HUES48 (cell line): ENCODE measurements around the gene FNIP1.

Source experiments
- H3K27ac ChIP-seq: one replicate; pipeline ENCODE4 v1.7.0; 2013; ENCODE audit warnings: low read depth, low read length, inconsistent platforms
- H3K27me3 ChIP-seq: 2 replicates; pipeline ENCODE4 v1.6.1; 2013; ENCODE audit warnings: mild to moderate bottlenecking, low read length; ENCODE audit not compliant: control insufficient read depth, insufficient read depth
- H3K36me3 ChIP-seq: 2 replicates; pipeline ENCODE4 v1.6.1; 2013; ENCODE audit warnings: low read length; ENCODE audit not compliant: control insufficient read depth, insufficient read depth
- H3K4me1 ChIP-seq: 2 replicates; pipeline ENCODE4 v1.6.1; 2013; ENCODE audit warnings: mild to moderate bottlenecking, low read length; ENCODE audit not compliant: control insufficient read depth, insufficient read depth
- H3K4me3 ChIP-seq: 2 replicates; pipeline ENCODE4 v1.5.1; 2013; ENCODE audit warnings: mild to moderate bottlenecking, low read depth, low read length
- H3K9ac ChIP-seq: 2 replicates; pipeline ENCODE4 v1.6.1; 2013; ENCODE audit warnings: mild to moderate bottlenecking, low read depth, low read length, moderate library complexity
- H3K9me3 ChIP-seq: 2 replicates; pipeline ENCODE4 v1.6.1; 2013; ENCODE audit warnings: low read length; ENCODE audit not compliant: control insufficient read depth, insufficient read depth

FNIP1 gene

DNA sequence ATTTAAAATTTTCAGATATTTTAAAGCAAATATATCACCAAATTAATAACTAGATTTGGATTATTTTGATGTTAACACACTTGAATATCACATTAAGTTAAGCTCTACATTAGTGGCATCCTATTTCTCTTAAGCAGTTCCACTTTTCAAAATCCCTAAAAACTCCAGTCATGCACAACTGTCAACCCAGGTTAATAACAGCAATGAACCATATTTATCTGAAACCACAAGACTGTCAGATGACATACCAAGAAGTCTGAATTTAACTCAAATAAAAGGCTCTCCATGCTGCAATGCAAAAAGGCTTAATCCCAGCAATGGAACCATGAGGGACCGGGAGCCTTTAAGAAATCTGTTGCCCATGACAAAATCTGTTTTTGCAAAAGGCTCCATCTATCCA lies 27.5 kb downstream of the FNIP1 start:
- Histone ChIP-seq H3K9me3 (no peaks in the 10 kb centered on the region), H3K4me3 (no peak overlapping the region), H3K9ac (no peak overlapping the region), H3K4me1 (no peaks in the 10 kb centered on the region), H3K27ac (no peak overlapping the region), H3K36me3 (no peaks in the 10 kb centered on the region), H3K27me3 (no peaks in the 10 kb centered on the region)

DNA sequence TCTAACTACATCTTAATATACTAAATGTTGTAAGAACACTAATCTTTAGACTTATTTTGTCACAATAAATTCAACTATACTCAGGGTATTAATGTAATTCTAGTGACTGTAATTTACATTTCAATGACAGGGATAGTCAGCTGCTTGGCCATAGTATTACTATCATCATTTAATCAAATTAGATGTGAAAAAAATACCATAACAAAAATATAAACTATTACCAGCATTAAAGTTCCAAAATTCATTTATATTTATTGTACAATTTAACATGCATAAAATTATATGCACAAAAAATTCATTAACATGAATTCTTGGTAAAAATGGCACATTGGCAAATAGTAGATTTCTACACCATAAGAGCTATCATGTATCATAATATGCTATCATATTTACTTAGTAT lies 28.9 kb downstream of the FNIP1 start:
- no peaks in the 10 kb centered on the region for H3K27me3 ChIP-seq
- no peaks in the 10 kb centered on the region for H3K36me3 ChIP-seq
- H3K4me3 ChIP-seq, result no peak overlapping the region
- H3K9me3 ChIP-seq, result no peaks in the 10 kb centered on the region
- H3K27ac ChIP-seq, result no peak overlapping the region
- H3K4me1 ChIP-seq, result no peaks in the 10 kb centered on the region
- no peak overlapping the region for H3K9ac ChIP-seq

DNA sequence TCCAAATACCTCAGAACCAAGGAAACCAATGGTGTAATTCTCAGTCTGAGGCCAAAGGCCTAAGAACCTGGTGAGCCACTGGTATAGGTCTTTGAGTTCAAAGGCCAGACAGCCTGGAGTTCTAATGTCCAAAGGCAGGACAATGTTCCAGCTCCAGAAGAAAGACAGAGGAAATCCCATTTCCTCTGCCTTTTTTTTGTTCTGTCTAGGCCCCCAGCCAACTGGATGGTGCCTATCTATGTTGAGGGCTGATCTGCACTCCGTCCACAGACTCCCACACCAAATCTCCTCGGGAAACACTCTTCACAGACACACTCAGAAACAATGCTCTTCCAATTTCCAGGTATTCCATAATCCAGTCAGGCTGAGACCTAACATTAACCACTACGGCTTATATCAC lies 30.1 kb downstream of the FNIP1 start:
- no peaks in the 10 kb centered on the region for H3K36me3 ChIP-seq
- H3K9me3 ChIP-seq, result no peaks in the 10 kb centered on the region
- H3K4me3 ChIP-seq, result no peak overlapping the region
- no peak overlapping the region for H3K27ac ChIP-seq
- H3K4me1 ChIP-seq, result no peaks in the 10 kb centered on the region
- H3K9ac ChIP-seq, result no peak overlapping the region
- no peaks in the 10 kb centered on the region for H3K27me3 ChIP-seq

DNA sequence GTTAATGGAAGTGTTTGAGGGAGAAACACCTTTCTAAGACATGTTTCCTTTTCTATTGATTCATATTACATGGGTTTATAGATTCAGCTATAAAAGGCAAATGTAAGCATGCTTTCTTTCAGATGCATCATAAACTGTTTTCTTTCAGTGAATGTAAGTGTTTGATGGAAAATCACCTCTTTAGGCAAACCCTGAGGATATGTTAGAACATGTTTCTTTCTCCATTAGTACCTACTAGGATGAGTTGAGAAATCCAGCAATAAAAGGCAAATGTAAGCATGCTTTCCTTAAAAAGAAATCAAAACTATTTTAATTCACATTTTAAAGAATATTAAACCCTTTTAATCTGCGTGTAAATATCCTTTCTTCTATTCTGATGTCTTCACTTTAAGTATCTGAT lies 31.6 kb downstream of the FNIP1 start:
- no peaks in the 10 kb centered on the region for H3K4me1 ChIP-seq
- no peaks in the 10 kb centered on the region for H3K27me3 ChIP-seq
- H3K4me3 ChIP-seq, result no peak overlapping the region
- no peak overlapping the region for H3K27ac ChIP-seq
- H3K9ac ChIP-seq, result no peak overlapping the region
- no peaks in the 10 kb centered on the region for H3K36me3 ChIP-seq
- H3K9me3 ChIP-seq, result no peaks in the 10 kb centered on the region

DNA sequence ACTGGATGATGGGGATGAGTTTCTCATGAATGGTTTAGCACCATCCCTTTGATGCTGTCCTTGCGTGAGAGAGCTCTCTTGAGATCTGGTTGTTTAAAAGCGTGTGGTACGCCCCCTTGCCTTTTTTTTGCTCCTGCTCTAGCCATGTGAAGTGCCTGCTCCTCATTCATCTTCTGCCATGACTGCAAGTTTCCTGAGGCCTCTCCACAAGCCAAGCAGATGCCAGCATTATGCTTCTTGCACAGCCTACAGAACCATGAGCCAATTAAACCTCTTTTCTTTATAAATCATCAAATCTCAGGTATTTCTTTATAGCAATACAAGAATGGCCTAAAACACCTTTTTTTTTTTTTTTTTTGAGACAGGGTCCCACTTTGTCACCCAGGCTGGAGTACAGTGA lies 32.8 kb downstream of the FNIP1 start:
- Histone ChIP-seq H3K9ac (no peak overlapping the region), H3K27me3 (no peaks in the 10 kb centered on the region), H3K9me3 (no peaks in the 10 kb centered on the region), H3K4me3 (no peak overlapping the region), H3K4me1 (no peaks in the 10 kb centered on the region), H3K27ac (no peak overlapping the region), H3K36me3 (no peaks in the 10 kb centered on the region)

DNA sequence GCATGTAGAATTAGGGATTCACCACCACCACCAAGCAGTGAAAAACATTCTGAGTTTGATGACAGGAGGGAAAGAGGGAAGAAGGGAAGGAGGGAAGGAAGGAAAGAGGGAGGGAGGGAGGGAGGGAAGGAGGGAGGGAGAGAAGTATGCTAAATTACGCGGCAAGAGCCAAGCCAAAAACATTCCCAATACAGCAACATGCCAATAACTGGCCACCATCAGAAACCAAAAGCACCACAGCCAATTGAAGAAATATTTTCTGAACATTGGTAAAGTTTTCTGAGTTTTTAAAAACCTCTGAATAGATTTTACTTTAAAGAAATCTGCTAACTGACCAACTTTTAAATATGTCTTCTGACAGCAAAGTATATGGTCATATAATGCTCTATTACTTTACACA lies 36.0 kb downstream of the FNIP1 start:
- no peak overlapping the region for H3K4me3 ChIP-seq
- no peak overlapping the region for H3K9ac ChIP-seq
- H3K36me3 ChIP-seq, result no peaks in the 10 kb centered on the region
- H3K4me1 ChIP-seq, result no peaks in the 10 kb centered on the region
- no peaks in the 10 kb centered on the region for H3K9me3 ChIP-seq
- H3K27ac ChIP-seq, result no peak overlapping the region
- no peaks in the 10 kb centered on the region for H3K27me3 ChIP-seq

DNA sequence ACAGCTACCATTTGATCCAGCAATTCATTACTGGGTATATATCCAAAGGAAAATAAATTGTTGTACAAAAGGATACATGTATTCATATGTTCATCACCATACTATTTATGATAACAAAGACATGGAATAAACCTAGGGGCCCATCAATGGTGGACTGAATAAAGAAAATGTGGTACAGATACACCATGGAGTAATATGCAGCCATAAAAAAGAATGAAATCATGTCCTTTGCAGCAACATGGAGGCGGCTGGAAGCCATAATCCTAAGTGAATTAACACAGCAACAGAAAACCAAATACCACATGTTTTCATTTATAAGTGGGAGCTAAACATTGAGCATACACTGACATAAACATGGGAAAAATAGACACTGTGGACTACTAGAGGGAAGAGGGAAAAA lies 37.1 kb downstream of the FNIP1 start:
- no peaks in the 10 kb centered on the region for H3K9me3 ChIP-seq

DNA sequence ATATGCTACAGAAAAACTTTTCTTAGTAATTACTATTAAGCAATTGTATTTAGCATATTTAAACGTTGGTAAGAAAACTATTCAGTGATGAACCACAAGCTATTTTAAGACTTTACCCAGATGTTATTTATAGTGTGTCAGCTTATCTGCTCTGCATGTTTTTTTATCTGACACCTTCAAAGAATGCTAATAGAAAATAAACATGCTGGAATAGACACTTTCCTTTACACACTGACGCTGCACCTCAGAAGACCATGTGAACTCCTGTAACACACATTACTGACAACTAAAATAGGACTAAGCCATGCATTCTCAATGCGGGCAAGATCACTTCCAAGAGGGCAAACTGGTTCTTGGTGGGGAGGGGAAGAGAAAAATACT lies 38.3 kb downstream of the FNIP1 start:
- no peaks in the 10 kb centered on the region for H3K9me3 ChIP-seq
- no peak overlapping the region for H3K9ac ChIP-seq
- H3K4me3 ChIP-seq, result no peak overlapping the region
- H3K36me3 ChIP-seq, result no peaks in the 10 kb centered on the region
- no peaks in the 10 kb centered on the region for H3K27me3 ChIP-seq
- no peaks in the 10 kb centered on the region for H3K4me1 ChIP-seq
- no peak overlapping the region for H3K27ac ChIP-seq

More for the DNA sequence above, 37.1 kb downstream of the FNIP1 start:
- Histone ChIP-seq H3K27me3 (no peaks in the 10 kb centered on the region), H3K9ac (no peak overlapping the region), H3K4me3 (no peak overlapping the region), H3K36me3 (no peaks in the 10 kb centered on the region), H3K27ac (no peak overlapping the region), H3K4me1 (no peaks in the 10 kb centered on the region)

DNA sequence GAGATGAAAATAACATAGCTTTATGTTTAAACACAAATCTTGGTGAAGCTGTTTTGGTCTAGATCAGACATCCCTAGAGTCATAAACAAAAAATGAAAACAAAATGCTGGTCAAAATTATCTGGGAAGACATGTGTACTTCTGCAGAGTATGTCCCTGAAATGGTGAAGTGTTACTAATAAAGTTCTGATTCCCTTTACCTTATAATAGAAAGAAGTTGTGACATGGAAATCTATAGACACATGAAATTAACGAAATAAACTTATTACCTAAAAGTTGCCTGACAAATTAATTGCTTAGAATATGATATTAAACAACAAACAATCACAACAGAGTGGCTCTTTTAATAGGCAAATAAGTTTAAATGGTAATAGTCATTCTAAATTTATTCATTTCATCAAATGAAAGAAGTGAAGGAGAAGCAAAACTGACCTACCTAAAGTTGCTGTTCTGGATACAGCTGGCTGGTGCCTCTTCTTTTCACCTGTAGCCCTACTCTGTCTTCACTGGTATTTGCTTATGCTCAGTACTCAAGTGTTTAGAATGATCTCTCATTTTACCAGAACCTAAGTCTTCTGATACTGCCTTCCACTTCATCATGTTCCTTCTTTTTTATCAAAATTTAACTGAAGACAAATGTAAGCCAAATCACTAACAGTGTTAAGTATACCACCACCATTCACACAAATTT lies 38.8 kb downstream of the FNIP1 start:
- Histone ChIP-seq H3K4me1 (no peaks in the 10 kb centered on the region), H3K9ac (no peak overlapping the region), H3K36me3 (no peaks in the 10 kb centered on the region), H3K9me3 (no peaks in the 10 kb centered on the region), H3K27me3 (no peaks in the 10 kb centered on the region), H3K4me3 (no peak overlapping the region), H3K27ac (no peak overlapping the region)

DNA sequence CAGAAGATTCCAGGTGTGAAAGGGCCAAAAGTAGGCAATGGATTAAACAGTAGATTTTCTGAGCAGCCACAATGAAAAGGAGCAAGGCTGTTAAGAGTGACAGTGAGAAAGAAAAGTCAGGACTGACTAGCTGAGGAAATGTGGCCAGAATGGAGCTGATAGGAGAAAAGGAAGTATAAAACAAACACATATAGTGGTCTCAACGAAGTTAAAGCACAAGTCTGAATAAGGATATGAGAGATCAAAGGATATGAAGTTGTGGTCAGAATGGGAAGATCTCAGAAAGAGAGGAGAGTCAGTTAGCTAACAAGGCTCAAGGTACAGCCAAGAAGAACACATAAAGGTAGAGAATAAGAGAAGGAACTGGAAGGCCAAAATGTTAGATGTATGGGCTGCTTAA lies 39.9 kb downstream of the FNIP1 start:
- H3K9me3 ChIP-seq, result no peaks in the 10 kb centered on the region
- H3K4me1 ChIP-seq, result no peaks in the 10 kb centered on the region
- no peaks in the 10 kb centered on the region for H3K27me3 ChIP-seq
- no peak overlapping the region for H3K27ac ChIP-seq
- H3K36me3 ChIP-seq, result no peaks in the 10 kb centered on the region
- no peak overlapping the region for H3K4me3 ChIP-seq
- no peak overlapping the region for H3K9ac ChIP-seq

DNA sequence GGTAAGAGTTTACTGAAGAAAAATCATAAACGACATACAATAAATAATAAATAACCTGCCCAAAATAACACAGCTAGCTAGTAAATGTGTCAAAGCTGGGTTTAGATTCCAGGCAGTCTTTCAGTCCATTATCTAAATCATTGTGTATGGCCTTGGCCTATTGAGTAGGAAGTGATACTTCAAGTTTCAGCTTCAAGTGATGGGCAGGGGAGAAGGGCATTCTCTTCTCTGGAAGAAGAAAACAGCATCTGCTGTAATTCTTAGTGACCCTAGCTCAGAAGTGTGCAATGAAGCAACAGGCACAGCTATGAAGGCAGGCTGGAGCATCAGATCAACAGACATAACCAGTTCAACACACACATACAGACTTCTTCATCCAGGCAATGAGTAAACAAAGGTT lies 42.5 kb downstream of the FNIP1 start:
- no peak overlapping the region for H3K27ac ChIP-seq
- no peak overlapping the region for H3K9ac ChIP-seq
- no peak overlapping the region for H3K4me3 ChIP-seq
- H3K36me3 ChIP-seq, result no peaks in the 10 kb centered on the region
- H3K9me3 ChIP-seq, result no peaks in the 10 kb centered on the region
- no peaks in the 10 kb centered on the region for H3K27me3 ChIP-seq
- H3K4me1 ChIP-seq, result peaks cover 4% of the 10 kb centered on the region; the same call in 1 of the 2 replicates

DNA sequence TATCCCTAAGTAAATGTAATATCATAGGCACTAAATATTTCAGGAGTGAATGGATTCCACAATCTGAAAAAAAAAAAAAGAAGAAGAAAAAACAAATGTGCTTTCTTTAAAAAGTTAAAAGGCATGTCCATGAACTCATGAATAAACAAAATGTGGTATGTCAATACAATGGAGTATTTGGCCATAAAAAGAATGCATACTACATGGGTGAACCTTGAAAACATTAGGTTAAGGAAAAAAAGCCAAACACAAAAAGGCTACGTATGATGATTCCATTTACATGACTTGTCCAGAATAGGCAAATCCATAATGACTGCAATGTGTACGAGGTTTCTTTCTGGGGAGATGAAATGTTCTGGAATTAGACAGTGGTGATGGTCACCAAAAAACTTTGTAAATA lies 45.3 kb downstream of the FNIP1 start:
- Histone ChIP-seq H3K4me3 (no peak overlapping the region), H3K4me1 (peaks cover 4% of the 10 kb centered on the region; the same call in 1 of the 2 replicates), H3K27ac (no peak overlapping the region), H3K36me3 (no peaks in the 10 kb centered on the region), H3K27me3 (no peaks in the 10 kb centered on the region), H3K9me3 (no peaks in the 10 kb centered on the region), H3K9ac (no peak overlapping the region)
